Lung (tissue), 12 donors: Measurements from ENCODE around the gene PPP1R9B. TPM values are rescaled to one million over a fixed set of nuclear protein-coding genes. Genes with fewer than 3 reads are reported as not detected.

Source experiments
- ATAC-seq: fragments of 200-7000 bp; cut with Tn5 transposase; one replicate; pipeline ENCODE4 v1.9.1; 2020; ENCODE audit warnings: moderate number of reproducible peaks; ENCODE audit not compliant: insufficient read depth, low FRiP score
- DNase-seq, 3 donors: peaks; one replicate each; pipeline ENCODE4 v3.0.0-alpha.2; 2013 to 2017
- H3K27ac ChIP-seq, 2 donors: one replicate each; pipeline ENCODE4 v1.5.1; 2013; ENCODE audit warnings: mild to moderate bottlenecking in 2 of 2, moderate library complexity in 2 of 2, control low read depth in 1 of 2, inconsistent platforms in 1 of 2, low read depth in 1 of 2, low read length in 1 of 2
- H3K27me3 ChIP-seq, 3 donors: one replicate each; pipeline ENCODE4 v1.5.1; 2013; ENCODE audit warnings: low read length in 2 of 3; ENCODE audit not compliant: control insufficient read depth in 3 of 3, insufficient read depth in 3 of 3
- H3K36me3 ChIP-seq, 4 donors: one replicate each; pipeline ENCODE4 v1.5.1; 2013; ENCODE audit warnings: low read length in 4 of 4, mild to moderate bottlenecking in 1 of 4, moderate library complexity in 1 of 4; ENCODE audit not compliant: control insufficient read depth in 4 of 4, insufficient read depth in 4 of 4
- H3K4me1 ChIP-seq, 5 donors: one replicate each; pipeline ENCODE4 v1.5.1; 2013; ENCODE audit warnings: low read length in 5 of 5, mild to moderate bottlenecking in 2 of 5, moderate library complexity in 1 of 5; ENCODE audit not compliant: control insufficient read depth in 5 of 5, insufficient read depth in 5 of 5
- H3K4me3 ChIP-seq: one replicate; pipeline ENCODE4 v1.5.1; 2013; ENCODE audit warnings: mild to moderate bottlenecking, control low read depth, moderate library complexity
- H3K9ac ChIP-seq, 2 donors: one replicate each; pipeline ENCODE4 v1.5.1; 2013; ENCODE audit warnings: low read length in 2 of 2, control low read depth in 1 of 2; ENCODE audit not compliant: insufficient read depth in 1 of 2
- H3K9me3 ChIP-seq, 4 donors: one replicate each; pipeline ENCODE4 v1.5.1; 2013; ENCODE audit warnings: low read length in 3 of 4, mild to moderate bottlenecking in 1 of 4, moderate library complexity in 1 of 4; ENCODE audit not compliant: control insufficient read depth in 4 of 4, insufficient read depth in 3 of 4
- WGBS, 2 donors: extraction: QIAGEN DNeasy Blood & Tissue Kit; methylation state at CpG; one replicate each; pipeline ENCODE4 v1.1.7; 2013; 5-methylcytosine and 5-hydroxymethylcytosine counted together
- polyA plus RNA-seq, 2 donors: library from polyadenylated mRNA; stranded (reverse); fragments of 200-250 nt; gene quantifications; one replicate each; pipeline ENCODE4 v1.2.1, GENCODE V29; 2013
- total RNA-seq, 2 donors: library from RNA; depleted of rRNA in 1 of 2; stranded (reverse); fragments of >200 nt in 1 of 2; gene quantifications; one replicate each; pipeline ENCODE4 v1.2.1, GENCODE V29; 2014 to 2021
- TF ChIP-seq, protein P1 (sequence below): IDR thresholded peaks from 2 replicates; pipeline ENCODE4 v1.5.1; 2012; ENCODE audit warnings: mild to moderate bottlenecking; ENCODE audit errors: control extremely low read depth, extremely low read depth
- donor health status: control.
- donor health status: control.
- donor health status: Bipolar disorder and iron deficiency.
- donor health status: healthy.
- donor health status: DM: yes; HTN: yes; CAD: no.

The PPP1R9B gene
- total and polyA plus RNA-seq, 4 donors, result 31.7 to 77.4 (median 49.8) TPM

- DNase-seq (peak; percentile 71 to 83 (median 75)), ATAC-seq (peak; percentile 82)
- Histone ChIP-seq H3K9me3 (no peaks in the 10 kb centered on the region), H3K9ac (no peak overlapping the region), H3K4me3 (no peak overlapping the region), H3K4me1 (peaks cover 0 to 8% (median 0%) of the 10 kb centered on the region in 5 donors), H3K27ac (no peak overlapping the region), H3K27me3 (no peaks in the 10 kb centered on the region), H3K36me3 (peaks cover 0 to 32% (median 0%) of the 10 kb centered on the region in 4 donors)
- 55 to 62% methylated on average over 10 of the region's 10 CpGs for WGBS, 2 donors
- TF ChIP-seq, protein P1, sequence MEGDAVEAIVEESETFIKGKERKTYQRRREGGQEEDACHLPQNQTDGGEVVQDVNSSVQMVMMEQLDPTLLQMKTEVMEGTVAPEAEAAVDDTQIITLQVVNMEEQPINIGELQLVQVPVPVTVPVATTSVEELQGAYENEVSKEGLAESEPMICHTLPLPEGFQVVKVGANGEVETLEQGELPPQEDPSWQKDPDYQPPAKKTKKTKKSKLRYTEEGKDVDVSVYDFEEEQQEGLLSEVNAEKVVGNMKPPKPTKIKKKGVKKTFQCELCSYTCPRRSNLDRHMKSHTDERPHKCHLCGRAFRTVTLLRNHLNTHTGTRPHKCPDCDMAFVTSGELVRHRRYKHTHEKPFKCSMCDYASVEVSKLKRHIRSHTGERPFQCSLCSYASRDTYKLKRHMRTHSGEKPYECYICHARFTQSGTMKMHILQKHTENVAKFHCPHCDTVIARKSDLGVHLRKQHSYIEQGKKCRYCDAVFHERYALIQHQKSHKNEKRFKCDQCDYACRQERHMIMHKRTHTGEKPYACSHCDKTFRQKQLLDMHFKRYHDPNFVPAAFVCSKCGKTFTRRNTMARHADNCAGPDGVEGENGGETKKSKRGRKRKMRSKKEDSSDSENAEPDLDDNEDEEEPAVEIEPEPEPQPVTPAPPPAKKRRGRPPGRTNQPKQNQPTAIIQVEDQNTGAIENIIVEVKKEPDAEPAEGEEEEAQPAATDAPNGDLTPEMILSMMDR, result peak; percentile 89
Observed at GRCh38 chr17:50087246-50087911, 63.1 kb downstream of the PPP1R9B start.

Other genes starting within 250 kb of the PPP1R9B start
- gene DLX4, start 181.5 kb downstream of the PPP1R9B start, total RNA-seq, result 1 to 10 TPM in 1 of 2 donors, under 1 TPM in 1; 0.51 to 2.2 TPM
- gene DLX4, start 181.5 kb downstream of the PPP1R9B start, polyA plus RNA-seq, result under 1 TPM; 0.45 to 0.93 TPM
- gene DLX3, start 155.5 kb downstream of the PPP1R9B start, total RNA-seq, result 1 to 10 TPM in 1 of 2 donors, under 1 TPM in 1; 0.52 to 1.3 TPM
- under 1 TPM; 0.17 to 0.77 TPM for gene DLX3, start 155.5 kb downstream of the PPP1R9B start, polyA plus RNA-seq
- 100 to 1,000 TPM; 142 to 204 TPM for gene ITGA3, start 94.6 kb downstream of the PPP1R9B start, total RNA-seq
- gene ITGA3, start 94.6 kb downstream of the PPP1R9B start, polyA plus RNA-seq, result 100 to 1,000 TPM in 1 of 2 donors, 10 to 100 TPM in 1; 83.9 to 123 TPM
- gene PDK2, start 55.3 kb downstream of the PPP1R9B start, total RNA-seq, result 10 to 100 TPM; 23.2 to 27.8 TPM
- 10 to 100 TPM in 1 of 2 donors, 1 to 10 TPM in 1; 10.0 to 15.7 TPM for gene PDK2, start 55.3 kb downstream of the PPP1R9B start, polyA plus RNA-seq
- 1 to 10 TPM; 3.3 to 4.4 TPM for gene SAMD14, start 20.5 kb downstream of the PPP1R9B start, total RNA-seq
- 1 to 10 TPM; 3.9 to 6.2 TPM for gene SAMD14, start 20.5 kb downstream of the PPP1R9B start, polyA plus RNA-seq
- gene SGCA, start 15.3 kb upstream of the PPP1R9B start, total RNA-seq, result 10 to 100 TPM in 1 of 2 donors, 1 to 10 TPM in 1; 5.0 to 18.2 TPM
- 10 to 100 TPM in 1 of 2 donors, 1 to 10 TPM in 1; 9.7 to 19.4 TPM for gene SGCA, start 15.3 kb upstream of the PPP1R9B start, polyA plus RNA-seq
- 1,000 to 10,000 TPM in 1 of 2 donors, 100 to 1,000 TPM in 1; 443 to 1,330 TPM for gene COL1A1, start 51.0 kb upstream of the PPP1R9B start, total RNA-seq
- gene COL1A1, start 51.0 kb upstream of the PPP1R9B start, polyA plus RNA-seq, result 100 to 1,000 TPM in 1 of 2 donors, 10 to 100 TPM in 1; 30.5 to 122 TPM
- gene TMEM92, start 123.8 kb upstream of the PPP1R9B start, total RNA-seq, result 1 to 10 TPM in 1 of 2 donors, under 1 TPM in 1; 0.63 to 8.0 TPM
- 1 to 10 TPM; 5.6 to 6.2 TPM for gene TMEM92, start 123.8 kb upstream of the PPP1R9B start, polyA plus RNA-seq
- gene XYLT2, start 195.4 kb upstream of the PPP1R9B start, total RNA-seq, result 10 to 100 TPM; 20.9 to 28.5 TPM
- gene XYLT2, start 195.4 kb upstream of the PPP1R9B start, polyA plus RNA-seq, result 10 to 100 TPM in 1 of 2 donors, 1 to 10 TPM in 1; 9.6 to 11.5 TPM
- gene MRPL27, start 222.5 kb upstream of the PPP1R9B start, total RNA-seq, result 10 to 100 TPM; 33.5 to 58.1 TPM
- gene MRPL27, start 222.5 kb upstream of the PPP1R9B start, polyA plus RNA-seq, result 100 to 1,000 TPM in 1 of 2 donors, 10 to 100 TPM in 1; 98.6 to 176 TPM
- 1 to 10 TPM; 1.5 to 2.8 TPM for gene EME1, start 222.6 kb upstream of the PPP1R9B start, total RNA-seq
- 1 to 10 TPM in 1 of 2 donors, under 1 TPM in 1; 0.55 to 2.1 TPM for gene EME1, start 222.6 kb upstream of the PPP1R9B start, polyA plus RNA-seq
- gene LRRC59, start 246.8 kb upstream of the PPP1R9B start, total RNA-seq, result 100 to 1,000 TPM in 1 of 2 donors, 10 to 100 TPM in 1; 43.8 to 117 TPM
- gene LRRC59, start 246.8 kb upstream of the PPP1R9B start, polyA plus RNA-seq, result 100 to 1,000 TPM in 1 of 2 donors, 10 to 100 TPM in 1; 46.8 to 112 TPM